Measurements from ENCODE around the gene SYNE1. TPM values are rescaled to one million over a fixed set of nuclear protein-coding genes. Genes with fewer than 3 reads are reported as not detected.

The SYNE1 gene
- polyA plus RNA-seq, 1 experiment, result 35.7 TPM

- TF ChIP-seq CTCF (IDR thresholded peaks at IDR 0.05; ENCODE audit: low read depth, low read length), result no peak
- no peak for DNase-seq (ENCODE audit: low read depth, low spot score)
- ChIA-PET CTCF (interaction anchor here (1.0 to 1.4 kb wide), 2 partner anchors 9 to 53 kb away, joined by 3 read pairs; no protein-coding TSS in a partner anchor), POLR2A (no interaction called here)
- Histone ChIP-seq H3K27ac (ENCODE audit: low read depth, low read length) (no peak overlapping the region), H3K4me3 (ENCODE audit: low read depth, low read length) (no peak overlapping the region), H3K27me3 (ENCODE audit: control insufficient read depth, insufficient read depth, low read length) (no peaks in the 10 kb centered on the region), H3K9me3 (ENCODE audit: control insufficient read depth, insufficient read depth, low read length) (no peaks in the 10 kb centered on the region)
These were observed 31.8 kb downstream of the SYNE1 start for GRCh38 chr6:152605342-152605741.

GRCh38 chr6:152603911-152604310 lies 33.3 kb downstream of the SYNE1 start:
- TF ChIP-seq CTCF (IDR thresholded peaks at IDR 0.05; ENCODE audit: low read depth, low read length), result no peak
- Histone ChIP-seq H3K27ac (ENCODE audit: low read depth, low read length) (no peak overlapping the region), H3K4me3 (ENCODE audit: low read depth, low read length) (no peak overlapping the region), H3K9me3 (ENCODE audit: control insufficient read depth, insufficient read depth, low read length) (no peaks in the 10 kb centered on the region), H3K27me3 (ENCODE audit: control insufficient read depth, insufficient read depth, low read length) (no peaks in the 10 kb centered on the region)
- ChIA-PET CTCF (no interaction called here), POLR2A (no interaction called here)
- DNase-seq (ENCODE audit: low read depth, low spot score), result no peak

GRCh38 chr6:152600022-152600421 lies 37.1 kb downstream of the SYNE1 start:
- H3K27ac ChIP-seq (ENCODE audit: low read depth, low read length), result no peak overlapping the region
- CTCF ChIA-PET, result interaction anchor here (0.8 kb wide), 1 partner anchor 31 kb away, joined by 3 read pairs; no protein-coding TSS in a partner anchor
- H3K27me3 ChIP-seq (ENCODE audit: control insufficient read depth, insufficient read depth, low read length), result no peaks in the 10 kb centered on the region
- no peak for DNase-seq (ENCODE audit: low read depth, low spot score)
- no peak for TF ChIP-seq CTCF (IDR thresholded peaks at IDR 0.05; ENCODE audit: low read depth, low read length)
- no peak overlapping the region for H3K4me3 ChIP-seq (ENCODE audit: low read depth, low read length)
- POLR2A ChIA-PET, result no interaction called here
- no peaks in the 10 kb centered on the region for H3K9me3 ChIP-seq (ENCODE audit: control insufficient read depth, insufficient read depth, low read length)

GRCh38 chr6:152598901-152599537 lies 38.1 kb downstream of the SYNE1 start:
- Histone ChIP-seq H3K27ac (ENCODE audit: low read depth, low read length) (no peak overlapping the region), H3K27me3 (ENCODE audit: control insufficient read depth, insufficient read depth, low read length) (no peaks in the 10 kb centered on the region), H3K4me3 (ENCODE audit: low read depth, low read length) (no peak overlapping the region), H3K9me3 (ENCODE audit: control insufficient read depth, insufficient read depth, low read length) (no peaks in the 10 kb centered on the region)
- POLR2A ChIA-PET, result no interaction called here
- TF ChIP-seq CTCF (IDR thresholded peaks at IDR 0.05; ENCODE audit: low read depth, low read length), result no peak
- CTCF ChIA-PET, result interaction anchor here (0.5 to 1.0 kb wide), 2 partner anchors 24 to 34 kb away, joined by 3 read pairs; no protein-coding TSS in a partner anchor
- no peak for DNase-seq (ENCODE audit: low read depth, low spot score)

- Histone ChIP-seq H3K27ac (ENCODE audit: low read depth, low read length) (no peak overlapping the region), H3K27me3 (ENCODE audit: control insufficient read depth, insufficient read depth, low read length) (no peaks in the 10 kb centered on the region), H3K4me3 (ENCODE audit: low read depth, low read length) (no peak overlapping the region), H3K9me3 (ENCODE audit: control insufficient read depth, insufficient read depth, low read length) (no peaks in the 10 kb centered on the region)
- no peak for DNase-seq (ENCODE audit: low read depth, low spot score)
- ChIA-PET CTCF (interaction anchor here (1.0 kb wide), 1 partner anchor 23 kb away, joined by 3 read pairs; no protein-coding TSS in a partner anchor), POLR2A (no interaction called here)
- TF ChIP-seq CTCF (IDR thresholded peaks at IDR 0.05; ENCODE audit: low read depth, low read length), result no peak
These were observed 38.7 kb downstream of the SYNE1 start for GRCh38 chr6:152598421-152598820.
